ENCODE data around the gene CNTNAP2. TPM values are rescaled to one million over a fixed set of nuclear protein-coding genes. Genes with fewer than 3 reads are reported as not detected.

Gene CNTNAP2
- total RNA-seq, 4 donors from 2014 or later: not detected

DNA sequence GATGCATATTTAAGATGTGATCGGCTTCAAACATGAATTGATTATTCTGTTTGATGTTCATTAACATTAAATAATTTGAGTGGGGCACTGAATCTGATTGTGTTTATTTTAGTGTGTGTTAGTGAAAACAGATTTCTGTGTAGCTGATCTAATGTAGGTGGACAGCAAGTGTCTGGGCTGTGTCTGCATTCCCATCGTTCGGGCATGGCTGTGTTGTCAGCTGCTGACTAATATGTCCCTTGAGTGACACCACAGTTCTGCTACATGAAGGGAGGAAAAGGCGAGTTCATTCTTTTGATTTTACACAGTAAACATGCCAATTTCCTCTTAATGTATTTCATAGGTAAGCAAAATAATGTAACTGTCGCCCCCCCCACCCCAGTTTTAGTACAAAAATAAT, 203.0 kb downstream of the CNTNAP2 start:
- TF ChIP-seq, protein P1, sequence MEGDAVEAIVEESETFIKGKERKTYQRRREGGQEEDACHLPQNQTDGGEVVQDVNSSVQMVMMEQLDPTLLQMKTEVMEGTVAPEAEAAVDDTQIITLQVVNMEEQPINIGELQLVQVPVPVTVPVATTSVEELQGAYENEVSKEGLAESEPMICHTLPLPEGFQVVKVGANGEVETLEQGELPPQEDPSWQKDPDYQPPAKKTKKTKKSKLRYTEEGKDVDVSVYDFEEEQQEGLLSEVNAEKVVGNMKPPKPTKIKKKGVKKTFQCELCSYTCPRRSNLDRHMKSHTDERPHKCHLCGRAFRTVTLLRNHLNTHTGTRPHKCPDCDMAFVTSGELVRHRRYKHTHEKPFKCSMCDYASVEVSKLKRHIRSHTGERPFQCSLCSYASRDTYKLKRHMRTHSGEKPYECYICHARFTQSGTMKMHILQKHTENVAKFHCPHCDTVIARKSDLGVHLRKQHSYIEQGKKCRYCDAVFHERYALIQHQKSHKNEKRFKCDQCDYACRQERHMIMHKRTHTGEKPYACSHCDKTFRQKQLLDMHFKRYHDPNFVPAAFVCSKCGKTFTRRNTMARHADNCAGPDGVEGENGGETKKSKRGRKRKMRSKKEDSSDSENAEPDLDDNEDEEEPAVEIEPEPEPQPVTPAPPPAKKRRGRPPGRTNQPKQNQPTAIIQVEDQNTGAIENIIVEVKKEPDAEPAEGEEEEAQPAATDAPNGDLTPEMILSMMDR (IDR thresholded peaks at IDR 0.05 in 4 of 5, conservative IDR thresholded peaks at IDR 0.05 in 1 of 5): no peak
- no peak for TF ChIP-seq POLR2A (IDR thresholded peaks at IDR 0.05)
- no peak overlapping the region for H3K4me3 ChIP-seq
- in situ Hi-C loops (cut with MboI; ENCODE audit: low sequenced_read_pairs in 4 of 4): no loop called here

DNA sequence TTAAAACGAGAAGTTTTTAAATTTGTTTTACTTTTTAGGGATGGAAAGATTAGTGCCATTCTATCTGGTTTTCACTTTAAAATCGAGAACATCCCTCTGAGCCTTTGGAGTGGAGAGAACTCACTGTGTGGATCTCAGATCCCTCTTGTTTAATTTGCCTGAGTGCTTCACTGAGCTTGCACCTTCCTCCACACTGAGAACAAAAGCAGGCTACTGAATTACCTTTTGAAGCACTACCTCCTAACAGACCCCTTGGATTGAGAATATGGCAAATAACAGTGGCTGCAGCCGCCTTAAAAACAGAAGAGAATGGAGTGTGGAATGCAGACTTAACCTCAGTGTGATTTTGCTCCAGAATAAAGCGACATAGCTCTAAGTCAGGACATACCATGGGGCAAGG, 204.7 kb downstream of the CNTNAP2 start:
- Histone ChIP-seq H3K27me3 (no peaks in the 10 kb centered on the region), H3K4me3 (no peak overlapping the region), H3K9me3 (no peaks in the 10 kb centered on the region), H3K4me1 (no peaks in the 10 kb centered on the region), H3K27ac (no peak overlapping the region), H3K36me3 (no peaks in the 10 kb centered on the region)
- intact Hi-C loops (cut with DNase I; ENCODE audit: low total_unique reads) (no loop called here), in situ Hi-C loops (cut with MboI; ENCODE audit: low sequenced_read_pairs in 4 of 4) (no loop called here)
- ATAC-seq: no peak
- DNase-seq: no peak
- TF ChIP-seq POLR2A (IDR thresholded peaks at IDR 0.05): no peak
- TF ChIP-seq, protein P1 (IDR thresholded peaks at IDR 0.05 in 4 of 5, conservative IDR thresholded peaks at IDR 0.05 in 1 of 5): no peak

More for the DNA sequence above, 203.0 kb downstream of the CNTNAP2 start:
- no peak for ATAC-seq
- no peak overlapping the region for H3K27ac ChIP-seq
- intact Hi-C loops (cut with DNase I; ENCODE audit: low total_unique reads): no loop called here
- H3K9me3 ChIP-seq: no peaks in the 10 kb centered on the region
- no peak for DNase-seq
- H3K36me3 ChIP-seq: no peaks in the 10 kb centered on the region
- no peaks in the 10 kb centered on the region for H3K27me3 ChIP-seq
- no peaks in the 10 kb centered on the region for H3K4me1 ChIP-seq

DNA sequence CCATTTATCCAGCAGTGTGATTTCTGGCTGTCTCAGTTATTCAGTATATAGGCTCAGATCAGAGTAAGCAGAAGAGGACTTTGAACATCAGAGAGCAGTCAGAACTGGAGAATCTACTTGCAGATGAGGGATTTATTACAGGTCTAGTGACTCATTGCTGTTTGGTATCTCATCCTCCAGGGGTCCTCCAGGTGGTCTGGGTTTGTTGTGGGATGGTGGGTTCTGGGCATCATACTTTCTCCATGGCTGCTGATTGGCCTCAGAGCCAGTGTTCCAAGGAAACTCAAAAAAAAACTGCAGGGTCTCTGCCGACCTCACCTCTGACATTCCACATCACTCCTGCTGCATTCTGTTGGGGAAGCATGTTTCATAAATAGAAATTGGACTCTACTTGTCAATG, 214.8 kb downstream of the CNTNAP2 start:
- H3K9me3 ChIP-seq: no peaks in the 10 kb centered on the region
- no peak for ATAC-seq
- DNase-seq: no peak
- H3K4me3 ChIP-seq: no peak overlapping the region
- H3K27me3 ChIP-seq: no peaks in the 10 kb centered on the region
- H3K27ac ChIP-seq: no peak overlapping the region
- TF ChIP-seq, protein P1 (IDR thresholded peaks at IDR 0.05 in 4 of 5, conservative IDR thresholded peaks at IDR 0.05 in 1 of 5): no peak
- no peak for TF ChIP-seq POLR2A (IDR thresholded peaks at IDR 0.05)
- in situ Hi-C loops (cut with MboI; ENCODE audit: low sequenced_read_pairs in 4 of 4): no loop called here
- H3K4me1 ChIP-seq: no peaks in the 10 kb centered on the region
- H3K36me3 ChIP-seq: no peaks in the 10 kb centered on the region
- intact Hi-C loops (cut with DNase I; ENCODE audit: low total_unique reads): no loop called here

DNA sequence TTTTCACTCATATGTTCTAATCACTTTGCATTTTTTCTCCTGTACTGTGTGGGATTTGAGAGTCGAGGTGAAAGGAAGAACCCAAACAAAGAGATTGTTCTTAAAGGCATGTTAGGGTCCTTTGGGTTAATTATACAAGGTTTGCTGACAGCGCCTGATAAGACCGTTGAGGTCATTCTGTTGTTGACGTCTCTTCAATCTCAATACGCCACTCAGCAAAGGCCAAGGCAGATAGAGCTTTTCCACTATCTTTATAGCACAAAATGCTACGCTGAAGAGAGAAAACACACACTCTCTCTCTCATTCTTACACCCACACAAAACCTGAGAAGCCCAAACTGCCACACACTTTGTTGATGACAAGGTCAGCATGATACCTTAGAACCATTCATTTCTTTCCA, 228.7 kb downstream of the CNTNAP2 start:
- TF ChIP-seq, protein P1 (IDR thresholded peaks at IDR 0.05 in 4 of 5, conservative IDR thresholded peaks at IDR 0.05 in 1 of 5): no peak
- no peak for TF ChIP-seq POLR2A (IDR thresholded peaks at IDR 0.05)
- no peak for ATAC-seq
- intact Hi-C loops (cut with DNase I; ENCODE audit: low total_unique reads): no loop called here
- Histone ChIP-seq H3K9me3 (no peaks in the 10 kb centered on the region), H3K27ac (no peak overlapping the region), H3K4me3 (no peak overlapping the region), H3K36me3 (no peaks in the 10 kb centered on the region), H3K4me1 (no peaks in the 10 kb centered on the region), H3K27me3 (no peaks in the 10 kb centered on the region)
- in situ Hi-C loops (cut with MboI; ENCODE audit: low sequenced_read_pairs in 4 of 4): no loop called here
- DNase-seq: no peak

DNA sequence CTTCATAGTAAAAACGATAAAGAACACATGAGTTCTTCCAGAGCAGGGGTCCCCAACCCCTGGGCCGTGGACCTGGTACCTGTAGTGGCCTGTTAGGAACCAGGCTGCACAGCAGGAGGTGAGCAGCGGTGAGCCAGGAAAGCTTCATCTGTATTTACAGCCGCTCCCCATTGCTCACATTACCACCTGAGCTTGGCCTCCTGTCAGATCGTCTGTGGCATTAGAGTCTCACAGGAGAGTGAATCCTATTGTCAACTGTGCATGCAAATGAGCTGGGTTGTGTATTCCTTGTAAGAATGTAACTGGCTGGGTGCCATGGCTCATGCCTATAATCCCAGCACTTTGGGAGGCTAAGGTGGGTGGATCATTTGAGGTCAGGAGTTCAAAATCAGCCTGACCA, 229.5 kb downstream of the CNTNAP2 start:
- Histone ChIP-seq H3K27me3 (no peaks in the 10 kb centered on the region), H3K27ac (no peak overlapping the region), H3K9me3 (no peaks in the 10 kb centered on the region), H3K36me3 (no peaks in the 10 kb centered on the region), H3K4me1 (no peaks in the 10 kb centered on the region), H3K4me3 (no peak overlapping the region)
- intact Hi-C loops (cut with DNase I; ENCODE audit: low total_unique reads) (no loop called here), in situ Hi-C loops (cut with MboI; ENCODE audit: low sequenced_read_pairs in 4 of 4) (no loop called here)
- DNase-seq: no peak
- no peak for ATAC-seq
- TF ChIP-seq, protein P1 (IDR thresholded peaks at IDR 0.05 in 4 of 5, conservative IDR thresholded peaks at IDR 0.05 in 1 of 5): no peak
- no peak for TF ChIP-seq POLR2A (IDR thresholded peaks at IDR 0.05)

All from gastrocnemius medialis (tissue), 4 donors.